Body of pancreas (tissue), 4 donors: Measurements from ENCODE around the gene PIGM.

Experiments
- POLR2A ChIP-seq, 3 donors: fragments of 450-650 bp; IDR thresholded peaks; one replicate each; pipeline ENCODE4 v1.6.1; 2016; ENCODE audit warnings: antibody characterized with exemption in 3 of 3, mild to moderate bottlenecking in 2 of 3
- TF ChIP-seq, protein P1 (sequence below), 7 experiments: fragments of 450-650 bp in 4 of 7; fragments of 200-600 bp in 3 of 7; sonication (generic) in 3 of 7; IDR thresholded peaks; one replicate each; pipeline ENCODE4 v1.5.1; 2016 to 2019; ENCODE audit warnings: antibody characterized with exemption in 7 of 7

DNA sequence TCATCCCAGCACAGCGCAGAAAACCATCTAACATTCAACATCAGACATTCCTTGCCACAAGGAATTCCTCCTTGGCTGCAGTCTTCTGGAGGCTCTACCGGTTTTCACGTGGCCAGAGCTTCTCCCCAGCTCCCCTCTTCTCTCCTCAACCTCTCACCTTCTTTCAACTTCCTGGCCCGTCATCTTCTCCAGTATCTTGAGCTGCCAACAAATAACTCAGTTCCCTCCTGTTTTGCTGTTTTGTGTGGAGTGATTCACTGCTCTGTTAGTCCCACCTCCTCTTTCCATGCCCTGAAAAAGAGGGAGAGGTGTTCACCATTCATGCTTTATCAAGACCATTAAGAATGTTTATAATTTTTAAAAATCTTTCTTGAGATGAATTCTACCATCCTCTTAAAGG is 32.6 kb downstream of the PIGM start:
- TF ChIP-seq, protein P1, sequence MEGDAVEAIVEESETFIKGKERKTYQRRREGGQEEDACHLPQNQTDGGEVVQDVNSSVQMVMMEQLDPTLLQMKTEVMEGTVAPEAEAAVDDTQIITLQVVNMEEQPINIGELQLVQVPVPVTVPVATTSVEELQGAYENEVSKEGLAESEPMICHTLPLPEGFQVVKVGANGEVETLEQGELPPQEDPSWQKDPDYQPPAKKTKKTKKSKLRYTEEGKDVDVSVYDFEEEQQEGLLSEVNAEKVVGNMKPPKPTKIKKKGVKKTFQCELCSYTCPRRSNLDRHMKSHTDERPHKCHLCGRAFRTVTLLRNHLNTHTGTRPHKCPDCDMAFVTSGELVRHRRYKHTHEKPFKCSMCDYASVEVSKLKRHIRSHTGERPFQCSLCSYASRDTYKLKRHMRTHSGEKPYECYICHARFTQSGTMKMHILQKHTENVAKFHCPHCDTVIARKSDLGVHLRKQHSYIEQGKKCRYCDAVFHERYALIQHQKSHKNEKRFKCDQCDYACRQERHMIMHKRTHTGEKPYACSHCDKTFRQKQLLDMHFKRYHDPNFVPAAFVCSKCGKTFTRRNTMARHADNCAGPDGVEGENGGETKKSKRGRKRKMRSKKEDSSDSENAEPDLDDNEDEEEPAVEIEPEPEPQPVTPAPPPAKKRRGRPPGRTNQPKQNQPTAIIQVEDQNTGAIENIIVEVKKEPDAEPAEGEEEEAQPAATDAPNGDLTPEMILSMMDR (IDR thresholded peaks at IDR 0.05) = no peak
- TF ChIP-seq POLR2A (IDR thresholded peaks at IDR 0.05) = no peak
